ENCODE results near the gene DPF3.

DNA sequence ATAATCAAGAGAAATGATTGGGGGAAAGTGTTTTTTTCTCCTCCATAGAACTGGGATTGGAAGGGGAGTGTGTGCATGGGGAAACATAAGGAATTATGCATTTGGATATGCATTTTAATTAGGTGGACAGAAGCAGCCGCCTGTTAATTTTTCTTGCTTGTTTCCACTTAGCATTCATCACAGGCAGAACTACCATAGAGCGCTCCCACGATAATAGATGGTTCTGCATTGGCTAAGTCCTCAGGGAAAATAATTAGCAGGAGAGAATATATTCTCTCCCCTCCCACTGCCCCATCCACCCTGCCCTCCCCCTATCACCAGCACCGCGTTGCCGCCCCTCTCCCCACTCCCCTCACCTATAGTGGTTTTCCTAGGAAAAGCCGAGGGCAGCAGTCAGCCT, 11.4 kb downstream of the DPF3 start:
- TF ChIP-seq NR1H2 (CRISPR knock-in tag; IDR thresholded peaks at IDR 0.05) (no peak), ETV6 (IDR thresholded peaks at IDR 0.05; ENCODE audit: borderline replicate concordance in 1 of 2, low read depth in 2 of 2, low read length in 1 of 2) (no peak), ETV6 (CRISPR knock-in tag; IDR thresholded peaks at IDR 0.05; ENCODE audit: borderline replicate concordance) (no peak), FIP1L1 (IDR thresholded peaks at IDR 0.05; ENCODE audit: low read depth, low read length, poor library complexity, severe bottlenecking) (no peak), PCBP1 (IDR thresholded peaks at IDR 0.05; ENCODE audit: low read depth, low read length, poor library complexity, severe bottlenecking) (no peak), ILK (tag; IDR thresholded peaks at IDR 0.05; ENCODE audit: borderline replicate concordance, low read depth) (no peak), NCOA1 (IDR thresholded peaks at IDR 0.05; ENCODE audit: low read depth) (no peak), CTCF (IDR thresholded peaks at IDR 0.05 in 2 of 3, conservative IDR thresholded peaks at IDR 0.05 in 1 of 3; ENCODE audit: insufficient read depth in 2 of 3, low read depth in 1 of 3, low read length in 3 of 3) (no peak), ZBTB7A (IDR thresholded peaks at IDR 0.05; ENCODE audit: borderline replicate concordance, control insufficient read depth, low read depth, low read length) (no peak), ZNF274 (IDR thresholded peaks at IDR 0.05; ENCODE audit: borderline replicate concordance, low read depth, low read length) (no peak)
- TF ChIP-seq, protein P1, sequence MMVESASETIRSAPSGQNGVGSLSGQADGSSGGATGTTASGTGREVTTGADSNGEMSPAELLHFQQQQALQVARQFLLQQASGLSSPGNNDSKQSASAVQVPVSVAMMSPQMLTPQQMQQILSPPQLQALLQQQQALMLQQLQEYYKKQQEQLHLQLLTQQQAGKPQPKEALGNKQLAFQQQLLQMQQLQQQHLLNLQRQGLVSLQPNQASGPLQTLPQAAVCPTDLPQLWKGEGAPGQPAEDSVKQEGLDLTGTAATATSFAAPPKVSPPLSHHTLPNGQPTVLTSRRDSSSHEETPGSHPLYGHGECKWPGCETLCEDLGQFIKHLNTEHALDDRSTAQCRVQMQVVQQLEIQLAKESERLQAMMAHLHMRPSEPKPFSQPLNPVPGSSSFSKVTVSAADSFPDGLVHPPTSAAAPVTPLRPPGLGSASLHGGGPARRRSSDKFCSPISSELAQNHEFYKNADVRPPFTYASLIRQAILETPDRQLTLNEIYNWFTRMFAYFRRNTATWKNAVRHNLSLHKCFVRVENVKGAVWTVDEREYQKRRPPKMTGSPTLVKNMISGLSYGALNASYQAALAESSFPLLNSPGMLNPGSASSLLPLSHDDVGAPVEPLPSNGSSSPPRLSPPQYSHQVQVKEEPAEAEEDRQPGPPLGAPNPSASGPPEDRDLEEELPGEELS (CRISPR knock-in tag; IDR thresholded peaks at IDR 0.05; ENCODE audit: borderline replicate concordance) = no peak
- TF ChIP-seq, protein P2, sequence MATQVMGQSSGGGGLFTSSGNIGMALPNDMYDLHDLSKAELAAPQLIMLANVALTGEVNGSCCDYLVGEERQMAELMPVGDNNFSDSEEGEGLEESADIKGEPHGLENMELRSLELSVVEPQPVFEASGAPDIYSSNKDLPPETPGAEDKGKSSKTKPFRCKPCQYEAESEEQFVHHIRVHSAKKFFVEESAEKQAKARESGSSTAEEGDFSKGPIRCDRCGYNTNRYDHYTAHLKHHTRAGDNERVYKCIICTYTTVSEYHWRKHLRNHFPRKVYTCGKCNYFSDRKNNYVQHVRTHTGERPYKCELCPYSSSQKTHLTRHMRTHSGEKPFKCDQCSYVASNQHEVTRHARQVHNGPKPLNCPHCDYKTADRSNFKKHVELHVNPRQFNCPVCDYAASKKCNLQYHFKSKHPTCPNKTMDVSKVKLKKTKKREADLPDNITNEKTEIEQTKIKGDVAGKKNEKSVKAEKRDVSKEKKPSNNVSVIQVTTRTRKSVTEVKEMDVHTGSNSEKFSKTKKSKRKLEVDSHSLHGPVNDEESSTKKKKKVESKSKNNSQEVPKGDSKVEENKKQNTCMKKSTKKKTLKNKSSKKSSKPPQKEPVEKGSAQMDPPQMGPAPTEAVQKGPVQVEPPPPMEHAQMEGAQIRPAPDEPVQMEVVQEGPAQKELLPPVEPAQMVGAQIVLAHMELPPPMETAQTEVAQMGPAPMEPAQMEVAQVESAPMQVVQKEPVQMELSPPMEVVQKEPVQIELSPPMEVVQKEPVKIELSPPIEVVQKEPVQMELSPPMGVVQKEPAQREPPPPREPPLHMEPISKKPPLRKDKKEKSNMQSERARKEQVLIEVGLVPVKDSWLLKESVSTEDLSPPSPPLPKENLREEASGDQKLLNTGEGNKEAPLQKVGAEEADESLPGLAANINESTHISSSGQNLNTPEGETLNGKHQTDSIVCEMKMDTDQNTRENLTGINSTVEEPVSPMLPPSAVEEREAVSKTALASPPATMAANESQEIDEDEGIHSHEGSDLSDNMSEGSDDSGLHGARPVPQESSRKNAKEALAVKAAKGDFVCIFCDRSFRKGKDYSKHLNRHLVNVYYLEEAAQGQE (IDR thresholded peaks at IDR 0.05; ENCODE audit: borderline replicate concordance) = no peak
- TF ChIP-seq, protein P2 (CRISPR knock-in tag; IDR thresholded peaks at IDR 0.05; ENCODE audit: low read depth) = no peak
- TF ChIP-seq, protein P3, sequence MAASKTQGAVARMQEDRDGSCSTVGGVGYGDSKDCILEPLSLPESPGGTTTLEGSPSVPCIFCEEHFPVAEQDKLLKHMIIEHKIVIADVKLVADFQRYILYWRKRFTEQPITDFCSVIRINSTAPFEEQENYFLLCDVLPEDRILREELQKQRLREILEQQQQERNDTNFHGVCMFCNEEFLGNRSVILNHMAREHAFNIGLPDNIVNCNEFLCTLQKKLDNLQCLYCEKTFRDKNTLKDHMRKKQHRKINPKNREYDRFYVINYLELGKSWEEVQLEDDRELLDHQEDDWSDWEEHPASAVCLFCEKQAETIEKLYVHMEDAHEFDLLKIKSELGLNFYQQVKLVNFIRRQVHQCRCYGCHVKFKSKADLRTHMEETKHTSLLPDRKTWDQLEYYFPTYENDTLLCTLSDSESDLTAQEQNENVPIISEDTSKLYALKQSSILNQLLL (CRISPR knock-in tag; IDR thresholded peaks at IDR 0.05; ENCODE audit: borderline replicate concordance) = no peak

Data from K562 (cell line).